Stomach smooth muscle (tissue), 2 donors: ENCODE data around the gene SPESP1.
A peak's percentile ranks its signal among the peaks of the same experiment; 100 is the strongest.

Experiments
- H3K27ac ChIP-seq: one replicate; pipeline ENCODE4 v1.7.0; 2013; ENCODE audit warnings: mild to moderate bottlenecking, low read length, inconsistent platforms
- H3K27me3 ChIP-seq, 2 donors: one replicate each; pipeline ENCODE4 v1.7.0; 2013; ENCODE audit warnings: low read length in 2 of 2; ENCODE audit not compliant: insufficient read depth in 2 of 2, control insufficient read depth in 1 of 2
- H3K36me3 ChIP-seq, 2 donors: one replicate each; pipeline ENCODE4 v1.7.0; 2013; ENCODE audit warnings: low read length in 2 of 2; ENCODE audit not compliant: control insufficient read depth in 2 of 2, insufficient read depth in 2 of 2
- H3K4me1 ChIP-seq: one replicate; pipeline ENCODE4 v1.7.0; 2013; ENCODE audit warnings: low read length; ENCODE audit not compliant: control insufficient read depth, insufficient read depth
- H3K4me3 ChIP-seq, 2 donors: one replicate each; pipeline ENCODE4 v1.7.0; 2013; ENCODE audit warnings: low read length in 2 of 2
- H3K9ac ChIP-seq, 2 donors: one replicate each; pipeline ENCODE4 v1.7.0; 2013; ENCODE audit warnings: low read length in 2 of 2, mild to moderate bottlenecking in 1 of 2
- H3K9me3 ChIP-seq, 2 donors: one replicate each; pipeline ENCODE4 v1.7.0; 2013; ENCODE audit warnings: low read length in 2 of 2; ENCODE audit not compliant: control insufficient read depth in 2 of 2
- donor health status: healthy.
- donor health status: Pancreatic carcinoma.

SPESP1 gene

DNA sequence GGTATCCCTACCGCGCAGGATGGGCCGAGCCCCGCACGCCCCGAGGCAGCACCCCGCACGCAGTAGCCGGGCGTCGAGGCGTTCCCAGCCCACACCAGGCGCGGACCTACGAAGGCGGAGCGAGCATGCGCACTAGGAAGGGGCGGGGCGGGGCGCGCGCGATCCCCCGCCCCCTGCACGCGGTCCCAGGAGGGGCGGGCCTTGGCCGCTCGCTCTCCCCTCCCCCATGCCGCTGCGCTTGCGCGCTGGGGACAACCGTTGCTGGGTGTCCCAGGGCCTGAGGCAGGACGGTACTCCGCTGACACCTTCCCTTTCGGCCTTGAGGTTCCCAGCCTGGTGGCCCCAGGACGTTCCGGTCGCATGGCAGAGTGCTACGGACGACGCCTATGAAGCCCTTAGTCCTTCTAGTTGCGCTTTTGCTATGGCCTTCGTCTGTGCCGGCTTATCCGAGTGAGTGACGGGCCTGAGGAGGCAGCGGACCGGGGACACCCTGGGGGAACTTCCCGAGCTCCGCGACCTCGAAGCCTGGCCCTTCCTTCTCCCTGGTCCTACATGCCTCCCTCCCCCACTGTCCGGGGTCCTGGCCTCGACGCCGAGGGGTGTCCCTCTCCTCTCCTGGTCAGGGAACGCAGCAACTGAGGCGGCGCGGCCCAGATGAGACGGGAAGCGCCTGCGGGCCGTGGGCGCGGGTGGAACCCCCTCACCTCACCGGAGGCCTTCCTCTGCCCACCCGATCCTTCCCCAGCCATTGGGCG, at the start of gene SPESP1:
Gene SPESP1, plus strand, starts transcription at position 258 of the 755 bp plus-strand sequence. Its CDS starts 129 bp downstream, at position 387.
- Histone ChIP-seq H3K27ac (no peak within 1 kb of the TSS), H3K4me3 (peak within 1 kb of the TSS; percentile 40 to 50), H3K27me3 (peaks cover 0 to 3% of the 10 kb centered on the region in 2 donors), H3K4me1 (no peaks in the 10 kb centered on the region), H3K9me3 (no peaks in the 10 kb centered on the region), H3K36me3 (no peaks in the 10 kb centered on the region), H3K9ac (peak within 1 kb of the TSS in 1 of 2 donors; percentile 36)

DNA sequence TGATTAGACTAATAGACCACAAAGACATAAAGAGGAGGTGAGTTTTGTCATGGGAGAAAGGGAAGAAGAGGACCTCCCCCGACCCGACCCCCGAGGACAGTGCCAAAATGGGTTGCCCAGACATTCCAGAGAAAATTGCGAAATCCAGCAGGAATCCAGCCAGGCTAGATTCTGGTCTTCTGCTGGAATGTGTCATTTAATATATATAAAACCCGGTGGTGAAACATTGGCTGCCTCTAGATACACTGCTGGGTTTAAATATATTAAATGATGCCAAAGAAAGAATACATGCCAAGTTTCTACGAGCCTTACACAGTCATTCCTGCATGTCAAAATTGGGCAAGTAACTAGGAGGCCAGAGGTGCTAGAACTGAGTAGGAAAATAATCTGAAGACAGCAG, 45.3 kb upstream of the SPESP1 start:
- no peak overlapping the region for H3K27ac ChIP-seq
- no peaks in the 10 kb centered on the region for H3K4me1 ChIP-seq
- no peaks in the 10 kb centered on the region for H3K9me3 ChIP-seq
- no peak overlapping the region for H3K4me3 ChIP-seq
- no peaks in the 10 kb centered on the region for H3K36me3 ChIP-seq
- no peak overlapping the region for H3K9ac ChIP-seq
- H3K27me3 ChIP-seq = no peaks in the 10 kb centered on the region

DNA sequence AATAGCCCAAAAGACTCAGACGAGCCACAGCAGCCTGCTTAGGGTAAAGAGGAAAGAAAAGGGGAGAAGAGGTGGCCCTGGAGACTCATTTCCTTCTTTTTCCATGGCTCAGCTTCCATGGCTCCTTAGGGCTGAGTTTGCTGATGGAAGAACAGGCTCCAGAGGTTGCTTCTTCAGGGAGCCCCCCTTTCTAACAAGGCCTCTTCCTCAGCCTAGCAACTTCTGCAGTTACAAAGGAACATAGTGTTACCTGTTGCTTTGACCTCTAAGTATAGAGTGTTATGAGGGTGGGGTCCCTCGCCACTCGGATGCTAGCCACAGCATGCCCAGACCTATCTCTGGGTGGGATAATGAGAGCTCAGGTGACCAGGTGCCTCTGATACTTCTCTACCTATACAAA, 43.2 kb upstream of the SPESP1 start:
- Histone ChIP-seq H3K9me3 (no peaks in the 10 kb centered on the region), H3K27ac (no peak overlapping the region), H3K9ac (no peak overlapping the region), H3K36me3 (no peaks in the 10 kb centered on the region), H3K4me3 (no peak overlapping the region), H3K4me1 (no peaks in the 10 kb centered on the region), H3K27me3 (no peaks in the 10 kb centered on the region)

DNA sequence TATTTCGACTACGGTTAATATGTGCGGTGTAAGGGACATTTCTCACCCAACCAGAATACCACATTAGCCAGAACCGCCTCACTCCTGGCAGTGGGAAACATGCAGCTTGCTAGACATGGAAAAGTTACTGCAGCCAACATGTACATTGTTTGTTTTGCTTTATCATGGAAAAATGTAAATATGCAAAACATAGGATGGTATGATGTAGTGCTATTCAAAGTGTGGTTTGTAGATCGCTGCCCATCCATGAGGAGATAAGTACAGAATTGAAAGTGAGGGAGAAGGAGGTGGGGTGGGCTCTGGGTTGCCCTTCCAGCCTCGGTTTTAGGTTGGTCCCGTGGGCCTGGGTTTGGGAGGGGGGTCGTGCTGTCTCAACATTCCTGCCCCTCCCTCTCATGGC, 42.5 kb upstream of the SPESP1 start:
- no peaks in the 10 kb centered on the region for H3K9me3 ChIP-seq
- no peaks in the 10 kb centered on the region for H3K4me1 ChIP-seq
- H3K4me3 ChIP-seq = no peak overlapping the region
- H3K9ac ChIP-seq = no peak overlapping the region
- no peak overlapping the region for H3K27ac ChIP-seq
- no peaks in the 10 kb centered on the region for H3K36me3 ChIP-seq
- H3K27me3 ChIP-seq = no peaks in the 10 kb centered on the region

DNA sequence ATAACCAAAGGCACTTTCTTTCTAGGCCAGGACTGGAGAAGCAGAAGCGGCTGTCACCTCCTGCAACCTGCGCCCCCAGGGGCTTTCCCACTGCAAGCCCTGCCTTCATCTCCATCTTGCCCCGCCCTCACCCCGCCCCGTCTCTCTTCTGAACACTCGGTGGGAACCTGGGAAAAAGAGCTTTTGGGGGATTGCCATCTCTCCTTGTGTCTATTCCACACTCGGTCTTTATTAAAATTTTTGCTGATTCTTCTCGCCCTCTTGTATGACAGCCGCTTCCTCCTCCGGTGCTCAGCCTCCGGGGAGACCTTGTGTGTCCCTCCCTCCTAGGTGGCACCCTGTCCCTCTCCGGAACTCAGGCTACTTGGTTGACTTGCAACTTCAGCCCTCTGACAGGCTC, 41.9 kb upstream of the SPESP1 start:
- no peak overlapping the region for H3K27ac ChIP-seq
- H3K9me3 ChIP-seq = no peaks in the 10 kb centered on the region
- no peaks in the 10 kb centered on the region for H3K27me3 ChIP-seq
- no peak overlapping the region for H3K9ac ChIP-seq
- H3K4me1 ChIP-seq = no peaks in the 10 kb centered on the region
- H3K36me3 ChIP-seq = no peaks in the 10 kb centered on the region
- H3K4me3 ChIP-seq = no peak overlapping the region

DNA sequence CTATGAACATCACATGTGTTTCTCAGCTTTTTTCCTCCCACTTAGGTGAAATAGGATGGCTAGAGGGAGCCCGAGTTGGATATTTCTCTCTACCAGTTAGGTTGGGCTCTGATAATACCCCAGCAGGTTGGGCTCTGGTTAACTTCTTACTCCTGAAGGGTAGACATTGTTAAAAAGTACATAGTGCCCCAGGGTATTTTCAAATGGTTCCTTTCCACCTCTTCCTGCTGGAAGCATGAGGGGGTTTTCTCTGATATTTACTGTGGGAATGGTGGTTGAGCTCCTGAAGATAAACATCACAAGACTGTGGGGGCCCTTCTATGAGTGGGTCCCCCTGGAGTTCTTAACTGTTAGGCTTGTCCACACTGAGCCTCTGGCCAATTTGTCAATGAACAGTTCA, 36.1 kb upstream of the SPESP1 start:
- Histone ChIP-seq H3K4me3 (no peak overlapping the region), H3K9ac (no peak overlapping the region), H3K27me3 (peaks cover 0 to 3% of the 10 kb centered on the region in 2 donors), H3K27ac (no peak overlapping the region), H3K4me1 (no peaks in the 10 kb centered on the region), H3K36me3 (no peaks in the 10 kb centered on the region), H3K9me3 (no peaks in the 10 kb centered on the region)

DNA sequence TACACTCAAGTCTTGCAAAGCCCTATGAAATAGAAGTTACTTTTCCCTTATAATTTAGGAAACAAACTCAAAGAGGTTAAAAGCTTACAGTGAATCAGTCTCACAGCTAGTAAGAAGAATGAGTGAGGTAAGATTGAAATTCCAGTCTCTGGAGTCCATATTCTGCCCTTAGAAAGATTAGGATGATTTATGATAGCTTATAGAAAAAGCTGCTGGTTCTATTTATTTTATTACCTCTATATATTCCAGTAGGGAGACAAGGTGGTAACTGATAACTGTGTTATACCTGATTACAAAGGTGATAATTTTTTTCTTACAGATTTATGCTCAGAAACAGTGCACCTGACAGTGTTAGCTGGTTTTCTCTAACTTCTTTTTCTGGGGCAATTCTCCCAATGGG, 34.1 kb upstream of the SPESP1 start:
- H3K27me3 ChIP-seq = peaks cover 3 to 5% of the 10 kb centered on the region in 2 donors
- H3K9ac ChIP-seq = no peak overlapping the region
- H3K4me1 ChIP-seq = no peaks in the 10 kb centered on the region

DNA sequence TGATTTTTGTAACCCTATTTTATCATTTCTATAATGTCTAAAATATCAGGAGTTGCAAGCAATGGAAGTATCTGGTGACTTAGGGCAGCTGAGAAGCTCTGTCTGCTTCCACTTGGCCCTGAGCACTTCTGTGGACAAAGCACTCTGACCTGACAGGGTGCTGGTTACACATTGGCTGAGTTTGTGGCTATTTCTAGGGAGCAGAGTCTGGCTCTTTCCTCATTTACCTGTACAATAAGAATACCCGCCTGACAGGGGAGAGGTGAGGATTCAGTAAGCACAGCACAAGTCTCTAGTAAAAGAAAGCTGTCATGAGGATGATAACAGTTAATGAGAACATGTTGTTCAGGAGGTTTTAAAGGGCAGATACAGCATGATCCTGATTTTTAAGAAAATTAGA, 33.3 kb upstream of the SPESP1 start:
- Histone ChIP-seq H3K4me1 (no peaks in the 10 kb centered on the region), H3K9ac (no peak overlapping the region), H3K36me3 (no peaks in the 10 kb centered on the region), H3K27ac (no peak overlapping the region), H3K27me3 (peaks cover 3 to 5% of the 10 kb centered on the region in 2 donors), H3K4me3 (no peak overlapping the region), H3K9me3 (no peaks in the 10 kb centered on the region)

More for the DNA sequence above, 34.1 kb upstream of the SPESP1 start:
- no peaks in the 10 kb centered on the region for H3K9me3 ChIP-seq
- H3K36me3 ChIP-seq = no peaks in the 10 kb centered on the region
- H3K4me3 ChIP-seq = no peak overlapping the region
- H3K27ac ChIP-seq = no peak overlapping the region

DNA sequence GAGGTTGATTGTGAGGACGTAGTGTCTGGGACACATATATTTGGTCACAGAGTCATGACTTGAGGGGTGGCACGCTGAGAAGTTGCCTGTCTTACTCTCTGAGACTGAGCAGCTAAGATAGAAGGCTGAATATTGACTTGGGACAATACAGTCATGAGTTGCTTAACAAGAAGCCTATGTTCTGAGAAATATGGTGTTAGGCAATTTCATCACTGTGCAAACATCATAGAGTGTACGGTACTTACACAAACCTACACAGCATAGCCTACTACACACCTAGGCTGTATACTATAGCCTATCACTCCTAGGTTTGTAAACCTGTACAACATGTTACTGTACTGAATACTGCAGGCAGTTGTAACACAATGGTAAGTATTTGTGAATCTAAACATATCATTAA, 30.3 kb upstream of the SPESP1 start:
- peaks cover 3 to 8% of the 10 kb centered on the region in 2 donors for H3K27me3 ChIP-seq
- H3K9ac ChIP-seq = no peak overlapping the region
- no peaks in the 10 kb centered on the region for H3K36me3 ChIP-seq
- H3K4me3 ChIP-seq = no peak overlapping the region
- H3K27ac ChIP-seq = no peak overlapping the region
- H3K4me1 ChIP-seq = no peaks in the 10 kb centered on the region
- H3K9me3 ChIP-seq = no peaks in the 10 kb centered on the region

DNA sequence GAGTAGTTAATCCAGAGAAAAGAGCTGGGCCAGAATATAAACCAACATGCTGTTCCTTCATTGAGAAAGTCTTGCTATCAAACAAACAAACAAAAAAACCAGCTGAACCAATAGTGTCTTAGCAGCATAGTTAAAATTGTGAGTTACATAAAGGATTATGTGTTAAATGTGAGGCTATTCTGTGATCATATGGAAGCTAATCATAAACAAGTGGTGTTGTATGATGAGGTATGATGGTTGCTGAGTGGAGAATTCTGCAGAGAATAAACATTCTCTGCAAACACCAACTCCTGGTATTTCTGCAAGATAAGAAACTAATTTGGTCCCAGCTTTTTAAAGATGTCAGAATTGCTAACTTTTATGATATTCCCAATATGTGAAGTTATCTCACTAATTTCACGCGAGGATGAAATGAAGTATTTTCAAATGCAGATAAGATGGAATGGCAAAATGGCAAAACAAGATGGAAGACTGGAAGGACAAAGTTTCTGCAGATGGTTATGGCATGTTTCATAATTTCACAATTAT, 22.9 kb upstream of the SPESP1 start:
- no peaks in the 10 kb centered on the region for H3K36me3 ChIP-seq
- no peak overlapping the region for H3K4me3 ChIP-seq
- no peak overlapping the region for H3K9ac ChIP-seq
- H3K4me1 ChIP-seq = no peaks in the 10 kb centered on the region
- no peak overlapping the region for H3K27ac ChIP-seq
- no peaks in the 10 kb centered on the region for H3K9me3 ChIP-seq
- H3K27me3 ChIP-seq = peaks cover 0 to 3% of the 10 kb centered on the region in 2 donors

DNA sequence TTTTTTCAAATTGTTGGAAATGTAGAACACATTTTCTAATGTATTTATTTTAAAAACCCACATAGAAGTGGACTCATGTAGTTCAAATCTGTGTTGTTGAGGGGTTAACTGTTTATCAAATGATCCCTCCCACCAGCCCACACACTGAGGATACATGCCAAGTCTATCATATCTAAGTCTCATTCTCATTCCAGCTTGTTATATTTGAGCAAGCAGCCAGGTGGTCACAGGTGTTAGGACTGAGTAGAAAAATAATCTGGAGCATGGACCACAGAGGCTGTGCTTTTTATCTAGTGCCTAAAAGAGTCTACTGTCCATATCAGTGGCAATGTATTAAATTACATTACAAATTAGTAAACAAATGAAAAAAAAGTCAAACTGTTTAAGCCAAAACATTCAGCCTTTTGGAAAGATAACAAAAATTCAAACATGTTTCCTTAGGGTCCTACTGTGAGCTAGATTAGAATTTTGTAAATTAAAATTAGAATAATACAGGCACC, 20.7 kb upstream of the SPESP1 start:
- H3K4me3 ChIP-seq = no peak overlapping the region
- H3K27me3 ChIP-seq = peaks cover 0 to 3% of the 10 kb centered on the region in 2 donors
- H3K9me3 ChIP-seq = no peaks in the 10 kb centered on the region
- no peak overlapping the region for H3K27ac ChIP-seq
- no peaks in the 10 kb centered on the region for H3K36me3 ChIP-seq
- H3K4me1 ChIP-seq = no peaks in the 10 kb centered on the region
- no peak overlapping the region for H3K9ac ChIP-seq
